GM19395 (cell line): ENCODE measurements around the gene ANKRD33.
A peak's percentile ranks its signal among the peaks of the same experiment; 100 is the strongest.

Experiments
- ATAC-seq: cut with Tn5 transposase; IDR thresholded peaks from one replicate; pipeline ENCODE4 v1.9.1; 2021; ENCODE audit warnings: mild to moderate bottlenecking, moderate library complexity; ENCODE audit not compliant: unreplicated experiment

Gene ANKRD33

GRCh38 chr12:51915951-51916350 is 28.0 kb downstream of the ANKRD33 start:
- no peak for ATAC-seq

- ATAC-seq, result no peak
Measured at GRCh38 chr12:51917041-51917590, 29.2 kb downstream of the ANKRD33 start.

GRCh38 chr12:51917746-51918453 is 30.0 kb downstream of the ANKRD33 start:
- ATAC-seq, result no peak

DNA sequence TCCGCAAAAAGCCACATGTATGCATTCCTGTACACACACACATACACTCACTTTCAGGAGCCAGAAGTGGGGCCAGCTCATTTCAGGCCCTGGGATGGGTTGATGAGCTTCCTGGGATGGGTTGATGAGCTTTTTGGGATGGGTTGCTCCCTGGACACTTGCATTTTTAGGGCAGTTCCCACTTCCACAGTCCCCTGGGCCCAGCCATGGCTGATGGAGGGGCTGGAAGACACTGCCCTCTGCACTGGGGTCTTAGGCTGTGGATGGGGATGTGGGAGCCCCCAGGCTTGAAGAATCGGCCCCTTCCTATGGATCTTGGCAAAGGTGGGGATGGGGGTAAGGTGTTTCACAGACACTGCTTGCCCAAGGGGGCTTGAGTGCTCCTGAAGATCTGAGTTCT is 32.1 kb downstream of the ANKRD33 start:
- no peak for ATAC-seq

DNA sequence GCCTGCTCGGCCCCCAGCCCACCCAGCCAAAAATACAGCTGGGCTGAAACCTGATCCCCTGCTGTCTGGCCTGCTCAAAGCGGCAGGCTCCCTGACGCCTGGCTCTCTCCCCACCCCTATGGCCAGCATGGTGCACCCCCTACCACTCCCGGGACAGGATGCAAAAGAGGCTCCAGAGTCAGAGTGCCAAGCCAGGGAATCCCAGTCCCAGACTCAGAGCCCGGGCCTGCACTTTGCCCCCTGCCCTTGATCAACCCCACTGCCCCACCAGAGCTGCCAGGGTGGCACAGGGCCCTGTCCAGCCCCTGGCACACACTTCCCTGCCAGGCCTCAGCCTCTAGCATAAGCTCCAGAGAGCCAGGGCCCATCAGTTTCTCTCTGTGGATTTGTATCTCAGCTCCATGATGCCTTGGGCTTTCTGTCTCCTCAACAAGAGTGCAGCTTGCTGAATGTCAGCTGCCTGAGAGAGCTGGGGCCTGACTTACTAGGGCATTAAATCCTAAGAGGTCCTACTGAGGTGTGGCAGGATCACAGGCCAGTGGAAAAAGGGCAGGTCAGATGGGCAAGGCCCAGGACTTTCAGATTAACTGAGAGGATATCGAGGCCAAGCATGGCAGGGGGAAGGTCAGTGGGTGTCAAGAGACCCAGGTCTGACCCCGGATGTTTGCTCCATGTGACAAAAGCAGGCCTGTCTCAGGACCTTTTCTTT is 33.3 kb downstream of the ANKRD33 start:
- no peak for ATAC-seq

DNA sequence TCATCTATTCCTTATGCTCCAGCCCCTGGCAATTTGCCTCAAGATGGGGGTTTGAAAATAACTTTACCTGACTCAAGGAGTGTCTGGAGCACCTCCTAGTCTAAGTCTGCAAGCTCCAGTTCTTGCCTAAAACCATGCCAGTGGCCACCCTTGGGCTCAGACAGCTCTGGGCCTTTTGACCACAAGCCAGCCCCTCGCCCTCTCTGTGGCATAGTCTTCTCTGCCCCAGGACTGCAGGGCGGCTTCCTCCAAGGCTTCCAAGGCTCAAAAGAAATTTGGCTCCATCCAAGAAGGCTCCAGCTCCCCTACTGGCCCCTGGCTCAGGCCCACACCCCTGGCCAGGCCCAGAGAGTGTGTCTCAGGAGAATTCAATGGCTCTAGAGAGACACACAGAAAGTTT is 34.2 kb downstream of the ANKRD33 start:
- ATAC-seq, result no peak

DNA sequence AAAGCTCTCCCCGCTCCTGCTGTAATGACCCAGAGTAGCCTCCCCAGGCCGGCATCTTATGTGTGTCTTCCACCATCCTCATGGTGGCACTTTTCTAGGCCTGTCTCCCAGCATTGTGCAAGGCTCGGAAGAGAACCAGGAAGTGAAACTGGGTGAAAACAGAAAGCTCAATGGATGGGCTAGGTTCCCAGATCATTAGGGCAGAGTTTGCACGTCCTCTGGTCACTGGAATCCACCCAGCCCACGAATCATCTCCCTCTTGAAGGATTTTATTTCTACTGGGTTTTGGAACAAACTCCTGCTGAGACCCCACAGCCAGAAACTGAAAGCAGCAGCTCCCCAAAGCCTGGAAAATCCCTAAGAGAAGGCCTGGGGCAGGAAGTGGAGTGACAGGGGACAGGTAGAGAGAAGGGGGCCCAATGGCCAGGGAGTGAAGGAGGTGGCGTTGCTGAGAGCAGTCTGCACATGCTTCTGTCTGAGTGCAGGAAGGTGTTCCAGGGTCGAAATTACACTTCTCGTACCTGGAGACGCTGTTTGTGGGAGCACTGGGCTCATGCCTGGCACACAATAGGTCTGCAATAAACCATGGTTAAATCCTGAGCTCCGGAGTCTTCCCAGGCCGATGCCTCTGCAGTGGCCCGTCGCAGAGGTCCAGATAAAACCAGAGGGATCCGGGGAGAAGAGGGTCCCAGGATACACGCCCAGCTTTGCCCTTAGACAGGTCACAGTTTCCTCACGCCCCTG is 35.0 kb downstream of the ANKRD33 start:
- ATAC-seq, result no peak

DNA sequence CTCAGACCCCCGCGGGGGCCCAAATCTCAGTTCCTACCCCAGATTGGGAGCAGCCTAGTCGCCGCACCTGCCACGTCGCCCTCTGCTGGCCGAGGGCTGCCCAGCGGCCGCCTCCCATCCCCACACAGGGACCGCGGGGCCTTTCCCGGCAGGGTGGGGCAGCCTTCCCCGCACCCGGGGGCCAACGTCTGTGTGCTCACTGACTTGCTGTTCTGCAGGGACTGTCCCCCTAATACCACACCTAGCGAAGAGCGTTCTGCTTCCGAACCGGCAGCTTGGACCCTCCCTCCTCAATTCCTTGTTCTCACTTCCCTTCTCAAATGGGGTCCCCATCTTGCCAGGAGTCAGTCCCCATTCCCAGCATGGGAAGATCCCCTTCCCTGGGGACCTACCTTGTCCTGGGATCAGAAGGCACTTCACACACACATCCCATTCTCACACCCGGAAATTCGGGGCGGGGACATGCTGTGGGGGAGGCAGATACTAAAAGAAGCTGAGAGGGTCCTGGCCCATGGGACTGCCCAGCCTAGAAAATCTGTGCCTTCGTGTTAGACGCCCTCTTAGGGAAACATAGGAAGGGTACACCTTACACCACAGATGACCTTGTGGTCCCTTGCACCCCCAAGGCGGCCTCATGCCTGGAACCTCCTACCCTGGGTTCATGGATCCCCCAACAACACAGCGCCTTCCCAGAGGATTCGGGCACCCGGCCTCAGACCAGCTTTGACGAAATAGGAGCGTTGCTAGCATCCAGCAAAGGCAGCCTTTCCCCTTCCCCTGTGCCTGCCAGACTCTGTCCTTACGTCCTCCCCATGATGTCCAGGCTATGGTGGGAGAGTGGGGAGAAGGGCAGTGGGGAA is 35.8 kb downstream of the ANKRD33 start:
- no peak for ATAC-seq

- ATAC-seq, result peak; percentile 68
Measured at GRCh38 chr12:51924551-51925319, 36.8 kb downstream of the ANKRD33 start.

GRCh38 chr12:51925346-51926063 is 37.6 kb downstream of the ANKRD33 start:
- ATAC-seq, result no peak

DNA sequence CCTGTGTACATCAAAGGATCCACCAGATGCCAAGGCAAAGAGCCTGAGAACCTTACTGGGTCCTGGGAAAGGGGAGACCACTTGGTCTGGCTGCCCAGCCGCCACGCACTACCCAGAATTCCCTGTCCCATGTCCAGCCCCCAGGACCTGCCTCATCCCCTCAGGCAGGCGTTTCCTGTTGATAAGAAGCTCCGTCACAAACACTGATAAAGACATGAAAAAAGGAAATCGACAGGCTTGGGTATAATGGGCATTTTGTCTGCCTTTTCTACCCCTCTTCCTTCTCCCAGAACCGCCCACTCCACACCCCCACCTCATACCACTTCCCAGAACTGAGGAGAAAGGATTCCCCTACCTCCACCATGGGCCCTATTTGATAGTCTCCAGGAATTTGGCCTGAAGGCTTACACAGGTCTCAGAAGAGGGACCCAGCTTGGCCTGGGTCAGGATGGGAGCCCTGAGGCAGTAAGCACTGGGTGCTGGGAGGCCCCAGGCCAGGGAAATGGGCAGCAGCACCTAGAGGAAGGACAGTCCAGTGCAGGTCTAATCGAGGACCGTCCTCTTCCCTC is 38.2 kb downstream of the ANKRD33 start:
- no peak for ATAC-seq

GRCh38 chr12:51926718-51927117 is 38.8 kb downstream of the ANKRD33 start:
- no peak for ATAC-seq

DNA sequence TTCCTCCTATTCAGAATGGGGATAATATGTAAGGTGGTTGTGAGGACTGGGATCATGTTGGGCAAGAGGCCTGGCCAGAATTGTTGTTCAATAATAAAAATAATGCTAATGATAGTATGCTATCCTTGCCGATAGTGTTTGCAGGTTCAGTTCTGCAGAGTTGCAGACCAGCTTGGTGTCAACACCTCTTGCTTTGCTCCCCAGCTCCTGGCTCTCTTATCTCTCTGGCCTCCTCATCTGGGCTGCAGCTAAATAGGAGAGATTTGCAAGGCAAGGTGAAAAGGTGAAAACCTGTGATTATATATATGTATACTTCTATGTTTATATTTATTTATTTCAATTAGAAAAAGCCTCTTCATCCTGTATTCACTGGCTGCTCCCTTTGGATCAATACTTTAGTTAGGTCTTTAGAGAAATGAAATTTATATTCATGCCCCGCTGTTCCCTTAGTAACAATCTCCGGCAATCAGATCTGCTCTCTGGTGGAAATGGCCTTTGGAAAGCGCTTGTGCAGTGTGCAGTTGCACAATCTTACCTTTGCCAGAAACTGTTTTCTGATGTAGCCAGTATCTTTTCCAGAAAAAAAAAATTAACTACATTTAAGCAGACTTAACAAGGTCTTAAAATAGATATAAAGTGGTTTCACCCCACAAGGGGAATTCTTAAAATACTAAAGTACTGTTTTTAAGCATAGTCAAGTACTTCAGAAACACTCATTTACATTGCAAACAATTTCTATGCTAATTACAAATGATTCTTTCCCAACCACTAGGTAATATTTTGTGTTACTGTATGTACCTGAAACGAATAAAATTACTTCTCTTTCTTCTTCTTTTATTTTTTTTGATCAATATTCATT is 44.5 kb downstream of the ANKRD33 start:
- ATAC-seq, result no peak

DNA sequence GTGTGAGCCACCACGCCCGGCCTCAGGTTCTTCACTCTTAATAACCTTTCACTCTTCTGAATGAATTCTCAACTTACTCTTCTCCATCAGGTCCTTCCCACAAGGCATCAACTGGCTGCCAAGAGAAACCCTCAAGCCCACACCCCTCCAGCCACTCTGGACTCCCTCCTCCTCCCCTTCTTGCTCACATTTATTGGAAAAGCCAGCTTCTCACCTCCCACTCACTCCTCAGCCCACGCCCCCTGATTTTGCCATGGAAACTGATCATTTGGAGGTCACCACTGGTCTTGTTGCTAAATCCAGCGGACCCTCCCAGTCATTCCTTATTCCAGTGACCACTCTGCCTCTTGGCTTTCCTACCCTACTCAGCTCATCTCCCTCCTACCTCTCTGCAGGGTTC is 46.2 kb downstream of the ANKRD33 start:
- ATAC-seq, result no peak

GRCh38 chr12:51937926-51938325 is 50.0 kb downstream of the ANKRD33 start:
- no peak for ATAC-seq

DNA sequence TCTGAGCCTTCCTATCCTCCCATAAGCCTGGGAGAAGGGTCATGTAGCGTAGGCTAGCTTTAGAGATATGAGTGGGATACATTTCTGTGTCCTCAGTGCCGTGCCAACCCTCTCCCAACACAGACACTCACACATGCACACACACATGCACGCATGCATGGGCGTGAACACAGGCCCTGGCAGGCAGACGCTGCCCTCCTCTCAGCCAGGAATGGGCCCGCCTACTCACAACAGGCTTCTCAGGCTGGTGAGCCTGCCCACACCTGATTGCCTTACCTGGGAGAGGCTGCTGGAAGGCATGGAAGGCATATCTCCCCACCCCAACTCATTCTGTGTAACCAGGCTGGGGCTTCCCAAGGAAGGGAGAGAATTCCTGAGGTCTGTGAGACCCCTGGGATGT is 50.8 kb downstream of the ANKRD33 start:
- ATAC-seq, result no peak

DNA sequence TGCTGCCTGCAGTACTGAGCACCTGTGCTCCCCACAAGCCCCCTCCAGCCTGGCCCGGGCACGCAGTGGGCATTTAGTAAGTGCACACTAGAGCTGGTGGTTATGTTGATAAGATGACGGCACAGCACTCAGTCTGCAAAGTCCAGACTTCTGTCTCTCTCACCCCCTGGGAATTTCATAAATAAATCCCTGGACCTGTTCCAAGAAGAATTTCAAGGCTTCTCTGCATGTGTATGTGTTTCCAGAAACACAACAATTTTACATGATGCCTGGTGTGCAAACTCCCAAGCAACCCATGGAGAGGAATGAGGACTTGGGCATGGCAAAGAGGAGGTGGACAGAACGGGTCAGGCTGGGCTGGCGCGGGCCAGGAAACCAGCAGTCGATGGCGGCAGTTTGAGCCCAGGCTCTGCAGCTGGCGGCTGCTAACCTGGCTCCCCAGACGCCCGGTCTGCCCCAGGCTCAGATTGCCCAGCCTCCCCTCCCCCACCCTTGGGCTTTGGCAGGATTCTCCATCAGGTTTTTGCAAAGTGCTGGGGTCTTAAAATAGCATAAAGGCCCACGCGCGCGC is 53.2 kb downstream of the ANKRD33 start:
- ATAC-seq, result no peak
